Measurements from ENCODE around the gene OSBPL1A.

Gene OSBPL1A

GRCh38 chr18:24265502-24266064 is 132.0 kb downstream of the OSBPL1A start:
- no peak for ATAC-seq

GRCh38 chr18:24263050-24263449 is 134.6 kb downstream of the OSBPL1A start:
- no peak for ATAC-seq

- ATAC-seq, result no peak
These were observed 135.5 kb downstream of the OSBPL1A start for GRCh38 chr18:24262087-24262486.

GRCh38 chr18:24259869-24260641 is 137.6 kb downstream of the OSBPL1A start:
- ATAC-seq, result no peak

GRCh38 chr18:24254071-24254470 is 143.6 kb downstream of the OSBPL1A start:
- ATAC-seq, result no peak

- ATAC-seq, result no peak
These were observed 147.9 kb downstream of the OSBPL1A start for GRCh38 chr18:24249716-24250115.

GRCh38 chr18:24248359-24248758 is 149.3 kb downstream of the OSBPL1A start:
- ATAC-seq, result no peak

GRCh38 chr18:24246143-24246542 is 151.5 kb downstream of the OSBPL1A start:
- ATAC-seq, result peak in 1 of 2 donors; percentile 55

- no peak for ATAC-seq
These were observed 152.9 kb downstream of the OSBPL1A start for GRCh38 chr18:24244698-24245097.

GRCh38 chr18:24243677-24244076 is 153.9 kb downstream of the OSBPL1A start:
- no peak for ATAC-seq

- ATAC-seq, result no peak
These were observed 158.3 kb downstream of the OSBPL1A start for GRCh38 chr18:24239341-24239740.

- ATAC-seq, result no peak
These were observed 159.2 kb downstream of the OSBPL1A start for GRCh38 chr18:24238387-24238786.

GRCh38 chr18:24234850-24235418 is 162.7 kb downstream of the OSBPL1A start:
- no peak for ATAC-seq

- ATAC-seq, result no peak
These were observed 163.3 kb downstream of the OSBPL1A start for GRCh38 chr18:24234330-24234729.

- no peak for ATAC-seq
These were observed 164.8 kb downstream of the OSBPL1A start for GRCh38 chr18:24232800-24233199.

- no peak for ATAC-seq
These were observed 165.6 kb downstream of the OSBPL1A start for GRCh38 chr18:24231773-24232735.

- no peak for ATAC-seq
These were observed 166.9 kb downstream of the OSBPL1A start for GRCh38 chr18:24230766-24231165.

GRCh38 chr18:24228667-24229041 is 169.0 kb downstream of the OSBPL1A start:
- no peak for ATAC-seq

- no peak for ATAC-seq
These were observed 169.5 kb downstream of the OSBPL1A start for GRCh38 chr18:24227977-24228666.

- ATAC-seq, result no peak
These were observed 177.3 kb downstream of the OSBPL1A start for GRCh38 chr18:24220318-24220688.

GRCh38 chr18:24219561-24220317 is 177.9 kb downstream of the OSBPL1A start:
- ATAC-seq, result no peak

GRCh38 chr18:24214913-24215312 is 182.7 kb downstream of the OSBPL1A start:
- no peak for ATAC-seq

Data from activated CD4-positive, CD25-positive, alpha-beta regulatory T cell treated with anti-CD3 and anti-CD28 coated beads, Interleukin-2, amount 50 U/mL, for 24 hours (primary cell).